ENCODE results near the gene PACSIN2.

The PACSIN2 gene

GRCh38 chr22:42873356-42873755, 141.6 kb downstream of the PACSIN2 start:
- peak overlapping the region in 5 of 11 experiments; percentile 2 to 46 (median 17); a peak in 5 of 22 replicates for H3K4me2 ChIP-seq
- H3K36me3 ChIP-seq, result peaks cover 91 to 100% (median 95%) of the 10 kb centered on the region in 11 experiments
- no peaks in the 10 kb centered on the region for H3K27me3 ChIP-seq
- no peak for TF ChIP-seq Cebpa-rat (IDR thresholded peaks at IDR 0.05)
- no peaks in the 10 kb centered on the region for H3K9me3 ChIP-seq (replicated peaks in 1 of 11)
- H3K4me3 ChIP-seq, result no peak overlapping the region
- H4K20me1 ChIP-seq, result peaks cover 0 to 87% (median 12%) of the 10 kb centered on the region in 11 experiments; a peak in 13 of 22 replicates
- H3K27ac ChIP-seq, result peak overlapping the region in 5 of 11 experiments; percentile 11 to 45 (median 39); a peak in 7 of 22 replicates
- H3K4me1 ChIP-seq, result peaks cover 10 to 29% (median 20%) of the 10 kb centered on the region in 10 experiments; a peak in 19 of 20 replicates
- H3K9ac ChIP-seq, result peak overlapping the region in 6 of 11 experiments; percentile 10 to 57 (median 21); a peak in 9 of 22 replicates

- peaks cover 86 to 95% (median 90%) of the 10 kb centered on the region in 11 experiments for H3K36me3 ChIP-seq
- H3K27me3 ChIP-seq, result no peaks in the 10 kb centered on the region
- peaks cover 10 to 35% (median 21%) of the 10 kb centered on the region in 10 experiments; a peak in 19 of 20 replicates for H3K4me1 ChIP-seq
- no peak overlapping the region; a peak in 1 of 22 replicates for H3K4me2 ChIP-seq
- no peaks in the 10 kb centered on the region for H3K9me3 ChIP-seq (replicated peaks in 1 of 11)
- H4K20me1 ChIP-seq, result peaks cover 0 to 82% (median 12%) of the 10 kb centered on the region in 11 experiments; a peak in 13 of 22 replicates
- H3K4me3 ChIP-seq, result no peak overlapping the region
- TF ChIP-seq Cebpa-rat (IDR thresholded peaks at IDR 0.05), result no peak
- H3K27ac ChIP-seq, result peak overlapping the region in 1 of 11 experiments; percentile 23; a peak in 1 of 22 replicates
- H3K9ac ChIP-seq, result peak overlapping the region in 1 of 11 experiments; percentile 20; a peak in 2 of 22 replicates
Observed at GRCh38 chr22:42872821-42873220, 142.1 kb downstream of the PACSIN2 start.

DNA sequence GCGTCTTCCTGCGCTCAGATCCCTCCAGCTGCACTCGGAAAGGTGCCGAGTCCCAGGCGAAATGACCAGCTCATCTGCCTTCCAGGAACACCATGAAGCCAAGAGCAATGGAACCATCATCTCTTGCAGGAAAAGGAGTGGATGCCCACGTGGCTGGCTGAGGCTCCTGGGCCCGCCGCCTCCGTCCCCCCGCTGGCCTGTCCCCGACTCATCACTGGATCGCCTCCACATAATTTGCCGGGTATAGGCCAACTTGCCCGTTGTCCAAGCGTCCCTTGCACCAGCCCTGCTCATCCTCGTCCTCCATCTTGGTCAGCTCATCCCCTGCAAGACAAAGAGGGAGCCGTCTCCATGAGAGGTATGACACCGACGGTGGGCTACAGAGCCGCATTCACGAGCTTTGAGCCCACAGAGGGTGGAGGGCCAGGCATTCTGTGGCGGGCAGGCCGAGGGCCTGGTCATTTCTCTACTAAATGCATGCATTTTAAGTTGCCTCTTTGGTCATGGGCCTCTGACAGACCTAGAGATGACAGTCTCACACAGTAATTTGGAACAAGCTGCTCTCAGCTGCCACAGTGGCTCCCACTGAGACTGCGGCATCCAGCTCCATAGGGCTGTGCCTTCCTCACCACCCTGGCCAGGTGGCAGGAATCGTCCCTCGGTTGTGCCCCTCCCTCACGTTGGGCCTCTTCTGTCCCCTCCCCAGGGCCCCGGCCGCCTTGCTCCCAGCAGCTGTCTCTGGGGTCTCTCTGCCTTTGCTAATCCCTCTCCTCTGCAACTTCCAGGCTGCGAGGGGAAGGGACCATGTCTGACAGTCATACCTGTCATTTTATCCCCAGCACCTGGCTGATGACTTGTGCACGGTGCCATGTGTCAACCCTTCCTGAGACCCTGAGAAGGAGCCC, 143.6 kb downstream of the PACSIN2 start:
- Histone ChIP-seq H3K27me3 (no peaks in the 10 kb centered on the region), H3K27ac (no peak overlapping the region), H3K9me3 (replicated peaks in 1 of 11) (no peaks in the 10 kb centered on the region), H3K4me1 (peaks cover 20 to 44% (median 34%) of the 10 kb centered on the region in 10 experiments), H4K20me1 (peaks cover 0 to 79% (median 12%) of the 10 kb centered on the region in 11 experiments; a peak in 11 of 22 replicates), H3K4me3 (no peak overlapping the region), H3K36me3 (peaks cover 72 to 81% (median 76%) of the 10 kb centered on the region in 11 experiments), H3K4me2 (no peak overlapping the region), H3K9ac (no peak overlapping the region)
- TF ChIP-seq Cebpa-rat (IDR thresholded peaks at IDR 0.05), result no peak

- Histone ChIP-seq H3K4me3 (no peak overlapping the region), H3K4me2 (no peak overlapping the region), H3K9ac (no peak overlapping the region), H4K20me1 (peaks cover 0 to 66% (median 12%) of the 10 kb centered on the region in 11 experiments; a peak in 10 of 22 replicates), H3K36me3 (peaks cover 57 to 67% (median 62%) of the 10 kb centered on the region in 11 experiments), H3K27me3 (no peaks in the 10 kb centered on the region), H3K27ac (no peak overlapping the region), H3K4me1 (peaks cover 22 to 56% (median 37%) of the 10 kb centered on the region in 10 experiments), H3K9me3 (replicated peaks in 1 of 11) (peaks cover 0 to 5% (median 0%) of the 10 kb centered on the region in 11 experiments; a peak in 4 of 22 replicates)
- no peak for TF ChIP-seq Cebpa-rat (IDR thresholded peaks at IDR 0.05)
Observed at GRCh38 chr22:42869888-42870480, 145.0 kb downstream of the PACSIN2 start.

GRCh38 chr22:42869463-42869862, 145.5 kb downstream of the PACSIN2 start:
- H3K9me3 ChIP-seq (replicated peaks in 1 of 11), result peaks cover 0 to 11% (median 0%) of the 10 kb centered on the region in 11 experiments; a peak in 6 of 22 replicates
- no peak for TF ChIP-seq Cebpa-rat (IDR thresholded peaks at IDR 0.05)
- H3K4me1 ChIP-seq, result peaks cover 25 to 59% (median 39%) of the 10 kb centered on the region in 10 experiments
- peak overlapping the region in 3 of 11 experiments; percentile 14 to 49 (median 24); a peak in 5 of 22 replicates for H3K27ac ChIP-seq
- H3K27me3 ChIP-seq, result no peaks in the 10 kb centered on the region
- H3K9ac ChIP-seq, result peak overlapping the region in 3 of 11 experiments; percentile 31 to 60 (median 33); a peak in 5 of 22 replicates
- H3K4me3 ChIP-seq, result no peak overlapping the region
- H3K4me2 ChIP-seq, result peak overlapping the region in 5 of 11 experiments; percentile 4 to 36 (median 19); a peak in 4 of 22 replicates
- peaks cover 0 to 61% (median 12%) of the 10 kb centered on the region in 11 experiments; a peak in 10 of 22 replicates for H4K20me1 ChIP-seq
- peaks cover 54 to 63% (median 57%) of the 10 kb centered on the region in 11 experiments for H3K36me3 ChIP-seq

- Histone ChIP-seq H3K27me3 (no peaks in the 10 kb centered on the region), H3K36me3 (peaks cover 47 to 56% (median 50%) of the 10 kb centered on the region in 11 experiments)
Observed at GRCh38 chr22:42868751-42869251, 146.1 kb downstream of the PACSIN2 start.

DNA sequence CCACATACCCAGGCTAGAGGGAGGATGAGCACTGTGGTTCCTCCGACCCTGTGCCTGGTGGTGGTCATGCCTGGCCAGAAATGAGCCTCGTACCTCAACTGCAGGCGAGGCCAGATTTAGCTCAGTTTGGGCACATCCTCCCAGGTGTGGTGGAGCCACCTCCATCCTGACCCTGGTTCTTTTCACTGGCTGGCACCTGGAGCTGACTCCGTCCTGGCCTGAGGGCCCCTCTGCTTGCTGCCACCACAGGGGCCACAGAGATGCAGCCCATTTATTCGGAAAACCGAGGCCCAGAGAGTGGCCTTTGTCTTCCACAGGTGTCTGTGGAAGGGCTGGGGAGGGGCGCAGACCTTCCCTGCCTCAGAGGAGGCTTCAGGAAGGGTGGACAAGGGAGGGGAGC, 148.8 kb downstream of the PACSIN2 start:
- Histone ChIP-seq H3K4me2 (no peak overlapping the region; a peak in 1 of 22 replicates), H3K9me3 (replicated peaks in 1 of 11) (peaks cover 0 to 33% (median 13%) of the 10 kb centered on the region in 11 experiments; a peak in 20 of 22 replicates), H3K4me1 (peaks cover 44 to 75% (median 56%) of the 10 kb centered on the region in 10 experiments), H3K4me3 (no peak overlapping the region), H3K9ac (no peak overlapping the region), H3K36me3 (peaks cover 20 to 33% (median 23%) of the 10 kb centered on the region in 11 experiments), H3K27ac (peak overlapping the region in 5 of 11 experiments; percentile 10 to 33 (median 20); a peak in 4 of 22 replicates), H3K27me3 (no peaks in the 10 kb centered on the region), H4K20me1 (peaks cover 0 to 31% (median 6%) of the 10 kb centered on the region in 11 experiments; a peak in 7 of 22 replicates)
- no peak for TF ChIP-seq Cebpa-rat (IDR thresholded peaks at IDR 0.05)

More at GRCh38 chr22:42868751-42869251, 146.1 kb downstream of the PACSIN2 start:
- H3K9me3 ChIP-seq (replicated peaks in 1 of 11), result peaks cover 0 to 17% (median under 1%) of the 10 kb centered on the region in 11 experiments; a peak in 10 of 22 replicates
- peaks cover 28 to 59% (median 42%) of the 10 kb centered on the region in 10 experiments for H3K4me1 ChIP-seq
- H3K9ac ChIP-seq, result peak overlapping the region in 6 of 11 experiments; percentile 10 to 60 (median 32); a peak in 8 of 22 replicates
- TF ChIP-seq Cebpa-rat (IDR thresholded peaks at IDR 0.05), result no peak
- H4K20me1 ChIP-seq, result peaks cover 0 to 55% (median 11%) of the 10 kb centered on the region in 11 experiments; a peak in 9 of 22 replicates
- no peak overlapping the region for H3K4me3 ChIP-seq
- H3K4me2 ChIP-seq, result peak overlapping the region in 6 of 11 experiments; percentile 4 to 36 (median 14); a peak in 5 of 22 replicates
- peak overlapping the region in 7 of 11 experiments; percentile 3 to 57 (median 24); a peak in 8 of 22 replicates for H3K27ac ChIP-seq

DNA sequence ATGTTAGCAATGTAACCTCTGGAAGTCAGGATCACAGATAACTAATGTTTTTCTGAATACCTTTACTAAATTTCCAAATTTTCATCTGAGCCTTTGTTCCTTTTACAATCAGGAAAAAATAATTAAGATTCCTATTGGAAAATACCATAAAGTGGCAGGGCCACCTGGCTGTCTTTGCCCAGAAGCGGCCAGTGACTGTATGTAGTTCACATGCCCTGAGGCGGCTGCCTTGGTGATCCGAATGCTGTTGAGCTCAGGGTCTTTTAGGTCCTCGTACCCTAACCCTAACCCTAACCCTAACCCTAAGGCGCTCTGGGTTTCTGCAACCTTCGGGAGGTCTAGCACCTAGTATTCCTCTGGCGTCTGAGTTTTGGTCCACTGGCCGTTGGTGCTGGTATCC, 149.4 kb downstream of the PACSIN2 start:
- H3K27me3 ChIP-seq, result no peaks in the 10 kb centered on the region
- peaks cover 15 to 27% (median 18%) of the 10 kb centered on the region in 11 experiments; a peak in 21 of 22 replicates for H3K36me3 ChIP-seq
- H3K4me1 ChIP-seq, result peaks cover 50 to 80% (median 62%) of the 10 kb centered on the region in 10 experiments
- peaks cover 0 to 25% (median 5%) of the 10 kb centered on the region in 11 experiments; a peak in 6 of 22 replicates for H4K20me1 ChIP-seq
- peak overlapping the region in 3 of 11 experiments; percentile 13 to 33 (median 20); a peak in 1 of 22 replicates for H3K27ac ChIP-seq
- peaks cover 0 to 33% (median 13%) of the 10 kb centered on the region in 11 experiments; a peak in 20 of 22 replicates for H3K9me3 ChIP-seq (replicated peaks in 1 of 11)
- no peak for TF ChIP-seq Cebpa-rat (IDR thresholded peaks at IDR 0.05)
- no peak overlapping the region for H3K4me3 ChIP-seq
- no peak overlapping the region for H3K4me2 ChIP-seq
- no peak overlapping the region for H3K9ac ChIP-seq
